HG02571 (cell line): ENCODE measurements around the gene FAM171A1.

Experiments
- ATAC-seq: cut with Tn5 transposase; IDR thresholded peaks from one replicate; pipeline ENCODE4 v1.9.1; 2021; ENCODE audit warnings: mild to moderate bottlenecking, moderate library complexity; ENCODE audit not compliant: unreplicated experiment

The FAM171A1 gene

DNA sequence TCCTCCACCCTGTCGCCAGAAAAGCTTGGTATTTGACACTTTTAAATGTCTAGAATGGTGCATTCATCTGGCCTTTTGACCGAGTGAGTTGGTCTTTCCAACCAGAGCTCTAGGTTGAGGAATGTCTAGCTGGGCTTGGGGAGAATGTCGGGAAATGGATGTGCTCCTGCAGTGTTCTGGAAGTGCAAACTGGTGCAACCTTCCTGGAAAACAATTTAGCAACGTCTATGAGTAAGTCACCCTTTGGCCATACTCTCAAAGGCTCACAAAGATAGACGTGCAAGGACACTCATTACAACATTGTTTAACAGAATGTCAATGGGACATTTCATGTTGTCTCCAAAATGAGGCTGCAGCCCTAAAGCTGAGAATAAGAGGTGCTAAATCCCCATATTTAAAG lies 190.4 kb downstream of the FAM171A1 start:
- ATAC-seq = no peak

DNA sequence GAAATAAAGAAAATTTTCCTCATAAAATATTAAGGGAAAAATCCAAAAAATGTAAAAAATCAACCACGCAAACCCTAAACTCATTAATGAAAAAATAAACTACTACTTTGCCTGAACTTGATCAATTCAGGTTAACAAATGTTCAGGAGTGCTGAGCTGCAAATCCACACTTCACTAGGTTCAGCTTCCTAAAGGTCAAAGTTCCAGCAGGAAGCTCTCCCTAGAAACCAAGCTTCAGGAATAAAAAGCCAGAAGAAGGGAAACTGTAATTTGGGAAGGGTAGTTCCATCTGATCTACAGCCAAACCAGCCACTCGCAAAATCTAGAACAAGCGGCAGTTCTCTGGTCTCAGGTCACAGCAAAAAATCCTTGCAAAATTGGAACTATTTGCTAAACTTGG lies 194.8 kb downstream of the FAM171A1 start:
- ATAC-seq = no peak

DNA sequence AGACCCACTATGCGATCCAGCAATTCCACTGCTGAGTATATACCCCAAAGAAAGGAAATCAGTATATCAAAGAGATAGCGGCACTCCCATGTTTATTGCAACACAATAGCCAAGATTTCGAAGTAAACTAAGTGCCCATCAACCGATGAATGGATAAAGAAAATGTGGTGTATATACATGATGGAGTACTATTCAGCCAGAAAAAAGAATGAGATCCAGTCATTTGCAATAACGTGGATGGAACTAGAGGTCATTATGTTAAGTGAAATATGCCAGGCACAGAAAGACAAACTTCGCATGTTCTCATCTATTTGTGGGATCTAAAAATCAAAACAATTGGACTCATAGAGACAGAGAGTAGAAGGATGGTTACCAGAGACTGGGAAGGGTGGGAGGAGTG lies 195.5 kb downstream of the FAM171A1 start:
- no peak for ATAC-seq

DNA sequence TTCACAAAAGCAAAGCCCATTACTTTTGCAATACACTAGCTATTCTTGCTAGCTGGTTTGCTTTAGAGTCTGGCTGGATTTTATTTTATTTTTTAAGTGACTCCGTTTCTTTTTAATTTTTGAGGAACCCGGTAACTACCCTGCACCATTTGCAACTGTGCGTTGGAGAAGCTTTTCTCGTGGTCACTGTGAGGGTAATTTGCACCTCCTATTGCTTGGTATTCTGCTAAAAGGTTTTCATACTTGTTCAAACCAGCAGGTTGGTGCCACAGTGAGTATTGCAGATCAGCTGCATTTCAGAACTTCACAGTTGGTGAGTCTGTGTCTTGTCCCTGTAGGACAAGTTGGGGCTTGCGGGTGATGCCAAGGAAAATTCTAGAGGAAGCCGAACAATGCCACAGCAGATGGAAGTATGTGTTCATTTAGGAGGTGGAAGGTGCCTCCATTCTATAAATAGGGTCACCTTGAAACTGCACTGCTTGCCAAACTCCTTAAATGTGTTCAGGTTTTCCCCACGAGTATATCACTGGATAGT lies 198.7 kb downstream of the FAM171A1 start:
- ATAC-seq = no peak

DNA sequence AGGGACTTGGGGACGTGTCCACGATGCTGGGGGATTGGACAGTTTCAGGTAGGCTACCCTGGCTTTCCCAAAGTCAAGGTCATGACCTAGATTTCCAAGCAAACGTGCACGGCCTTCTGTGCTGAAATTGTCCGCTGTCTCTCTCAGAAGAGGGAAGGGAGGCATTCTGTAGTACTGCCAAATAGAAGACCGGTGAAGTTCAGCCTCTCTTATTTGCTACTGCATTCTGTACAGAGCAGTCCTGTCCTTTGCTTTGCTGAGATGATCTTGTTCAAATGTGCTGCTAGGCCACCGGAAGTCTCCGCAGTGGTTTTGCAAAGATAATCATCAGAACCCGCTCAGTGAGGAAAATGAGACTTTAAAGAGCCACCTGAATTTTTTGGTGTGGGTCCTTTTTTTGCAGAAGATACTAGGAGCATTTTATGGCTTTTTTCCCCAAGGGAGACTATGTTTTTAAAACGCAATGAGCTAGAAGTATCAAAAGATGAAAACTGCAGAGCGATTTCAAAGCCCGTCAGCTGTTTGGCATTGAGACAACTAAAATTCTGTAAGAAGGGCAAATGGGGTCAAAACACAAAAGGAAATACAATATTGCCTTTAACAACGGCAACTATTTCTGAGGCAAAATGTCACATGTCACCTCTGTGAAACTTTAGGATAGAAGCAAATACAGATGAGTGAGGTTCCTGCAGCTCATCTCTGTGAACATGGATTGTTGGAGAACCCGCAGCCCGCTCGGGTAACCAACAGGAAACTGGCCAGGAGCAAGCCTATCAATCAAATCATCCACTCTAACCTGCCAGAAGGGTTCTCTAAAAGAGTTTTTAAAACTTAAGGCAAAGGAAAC lies 201.3 kb downstream of the FAM171A1 start:
- ATAC-seq = no peak

DNA sequence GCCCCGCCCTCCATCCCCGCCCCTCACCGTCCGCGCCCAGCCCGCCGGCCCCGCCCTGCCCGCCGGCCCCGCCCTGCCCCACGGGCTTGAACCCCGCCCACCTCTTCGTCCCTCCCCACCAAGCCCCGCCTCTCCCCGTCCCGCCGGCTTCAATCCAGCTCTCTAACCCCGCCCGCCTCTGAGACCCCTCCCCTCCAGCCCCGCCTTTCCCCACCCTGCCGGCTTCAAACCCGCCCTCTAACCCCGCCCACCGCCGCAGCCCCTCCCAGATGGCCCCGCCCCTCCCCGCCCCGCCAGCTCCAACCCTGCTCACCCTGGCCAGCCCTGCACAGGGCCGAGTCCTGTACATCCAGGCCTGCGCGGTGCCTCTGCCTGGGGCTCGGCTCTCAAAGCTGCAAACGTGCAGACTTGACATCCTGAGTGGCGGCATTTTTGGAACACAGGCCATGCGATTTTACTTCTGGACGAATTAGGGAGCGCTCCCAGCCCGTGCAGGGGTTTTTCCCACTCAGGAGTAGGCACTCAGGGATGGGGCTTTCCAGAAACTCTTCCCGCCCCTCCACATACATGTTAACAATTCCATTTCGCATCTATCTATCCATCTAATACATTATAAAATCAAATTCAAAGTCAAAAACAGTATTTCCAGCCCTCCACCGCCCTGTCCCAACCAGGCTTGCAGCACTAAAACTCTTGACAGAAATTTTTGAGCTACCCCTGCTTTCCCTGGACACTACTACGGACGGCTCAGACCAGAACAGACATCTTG lies 202.1 kb downstream of the FAM171A1 start:
- peak; percentile 43 for ATAC-seq

DNA sequence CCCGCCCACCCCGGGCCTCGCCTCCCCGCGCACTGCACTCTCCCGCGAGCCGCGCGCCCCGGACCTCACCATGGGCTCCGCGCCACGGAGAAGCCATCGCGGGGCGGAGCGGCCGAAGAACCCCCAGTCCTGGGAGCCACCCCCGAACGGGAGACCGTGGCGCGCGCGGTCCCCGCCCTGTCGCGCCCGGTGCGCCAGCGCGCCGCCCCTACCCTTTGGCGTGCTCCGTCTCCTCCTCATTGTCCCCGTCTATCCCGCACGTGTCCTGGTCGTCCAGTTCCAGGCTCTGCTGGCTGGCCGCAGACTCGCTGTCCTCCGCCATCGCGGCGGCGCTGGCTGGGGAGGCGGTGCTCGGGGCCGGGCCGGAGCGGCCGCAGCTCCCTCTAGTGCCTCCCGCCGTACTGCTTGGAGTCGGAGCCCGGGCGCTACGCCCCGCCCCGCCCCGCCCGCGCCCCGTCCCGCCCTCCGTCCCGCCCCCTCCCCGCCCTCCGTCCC lies 202.8 kb downstream of the FAM171A1 start, which contains the start of gene NMT2:
Gene NMT2 (minus strand): TSS at position 403 of the 495 bp plus-strand sequence. CDS start 81 bp downstream, at position 322.
- peak; percentile 94 for ATAC-seq

DNA sequence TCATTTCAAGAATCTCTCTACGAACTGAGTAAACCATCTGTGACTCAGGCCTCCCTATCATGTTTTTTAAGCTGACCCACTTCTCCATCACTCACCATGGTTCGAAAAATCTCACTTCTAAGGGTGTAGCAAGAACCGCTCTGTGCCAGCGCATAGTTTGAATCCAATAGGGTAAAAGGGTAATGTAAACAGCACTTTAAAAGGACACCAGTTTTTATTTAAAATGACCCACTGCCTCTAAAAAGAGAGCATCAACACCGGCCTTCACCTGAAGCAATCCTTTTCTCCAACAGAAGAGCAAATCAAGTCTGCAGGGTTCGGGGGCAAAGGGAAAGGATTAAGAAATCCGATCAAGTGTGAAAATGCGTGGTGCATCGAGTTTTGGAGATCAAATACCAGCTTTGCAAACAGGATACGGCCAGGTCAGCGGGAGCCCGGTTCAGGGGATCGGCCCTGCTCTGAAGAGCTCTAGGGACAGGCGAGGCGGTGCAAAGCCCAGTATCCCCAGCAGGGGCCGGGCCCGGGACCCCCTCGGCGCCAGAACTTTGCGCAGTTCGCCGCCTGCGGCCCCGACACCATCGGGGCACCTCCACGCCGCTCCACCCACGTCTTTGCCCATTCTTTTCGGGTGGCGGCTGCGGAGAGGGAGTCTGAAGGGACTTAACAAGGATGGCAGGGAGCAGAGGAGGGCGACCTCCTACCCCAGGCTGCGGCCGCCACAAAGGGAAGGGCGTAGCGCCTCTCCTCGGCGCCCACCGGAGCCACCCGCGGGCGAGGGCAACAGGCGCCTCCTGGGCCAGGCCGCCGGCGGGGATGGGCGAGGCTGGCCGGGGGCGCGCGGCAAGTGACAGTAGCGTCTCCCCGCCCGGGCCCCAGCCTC lies 203.4 kb downstream of the FAM171A1 start:
- peak; percentile 36 for ATAC-seq

DNA sequence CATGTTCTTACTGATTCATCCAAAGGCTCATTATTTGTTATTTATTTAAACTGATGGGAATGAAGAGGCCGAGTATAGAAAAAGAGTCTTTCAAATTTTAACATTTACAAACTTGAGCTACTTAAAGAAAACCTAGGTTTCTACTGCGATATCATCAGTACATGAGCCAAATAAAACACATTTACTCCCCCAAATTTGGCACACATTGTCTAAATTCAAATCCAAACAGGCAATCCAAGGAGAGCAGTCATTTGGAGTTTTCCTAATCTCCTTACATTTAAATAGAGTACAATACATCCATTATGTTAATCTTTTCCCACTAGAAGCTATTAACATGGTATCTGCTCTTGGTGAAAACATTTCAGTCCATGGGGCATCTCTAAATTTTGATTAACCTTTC lies 204.8 kb downstream of the FAM171A1 start:
- no peak for ATAC-seq

DNA sequence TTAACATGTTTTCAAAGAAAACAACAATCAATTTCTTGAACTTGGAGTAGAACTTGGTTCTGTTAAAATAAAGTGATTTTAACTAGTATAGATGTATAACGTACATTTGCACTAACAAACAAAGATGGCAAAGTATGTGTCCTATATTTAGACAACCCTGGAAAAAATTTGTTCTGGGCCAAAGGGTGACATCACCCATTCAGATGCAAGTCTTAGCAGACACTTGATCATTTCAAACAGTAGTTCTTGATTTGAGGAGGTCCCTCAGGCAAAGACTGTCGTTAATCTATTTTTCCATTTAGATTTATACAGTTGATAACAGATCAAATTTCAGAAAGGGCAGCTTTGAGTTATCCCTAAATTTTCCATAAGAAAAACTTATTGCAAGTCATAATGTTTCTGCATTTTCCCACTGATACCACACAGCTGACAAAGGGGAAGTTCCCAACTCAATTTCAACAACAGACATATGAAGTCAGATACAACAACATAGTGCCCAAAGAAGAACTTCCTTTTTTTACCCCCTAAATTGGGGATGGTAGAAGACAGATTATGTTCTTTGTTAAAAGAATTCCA lies 207.7 kb downstream of the FAM171A1 start:
- no peak for ATAC-seq
